NOMO-1 treated with DMSO at 0.1 percent for 48 hours (cell line): ENCODE results near the gene STK38.
"Not testable (repeated sequence)": the region's sequence is repeated elsewhere in the genome, so short reads cannot be mapped to it uniquely, and the experiment has no call there.

ENCODE experiments used
- DNase-seq: peaks from one replicate; lab custom pipeline; 2025; ENCODE audit not compliant: unreplicated experiment; lab: John Stamatoyannopoulos, UW

Gene STK38

DNA sequence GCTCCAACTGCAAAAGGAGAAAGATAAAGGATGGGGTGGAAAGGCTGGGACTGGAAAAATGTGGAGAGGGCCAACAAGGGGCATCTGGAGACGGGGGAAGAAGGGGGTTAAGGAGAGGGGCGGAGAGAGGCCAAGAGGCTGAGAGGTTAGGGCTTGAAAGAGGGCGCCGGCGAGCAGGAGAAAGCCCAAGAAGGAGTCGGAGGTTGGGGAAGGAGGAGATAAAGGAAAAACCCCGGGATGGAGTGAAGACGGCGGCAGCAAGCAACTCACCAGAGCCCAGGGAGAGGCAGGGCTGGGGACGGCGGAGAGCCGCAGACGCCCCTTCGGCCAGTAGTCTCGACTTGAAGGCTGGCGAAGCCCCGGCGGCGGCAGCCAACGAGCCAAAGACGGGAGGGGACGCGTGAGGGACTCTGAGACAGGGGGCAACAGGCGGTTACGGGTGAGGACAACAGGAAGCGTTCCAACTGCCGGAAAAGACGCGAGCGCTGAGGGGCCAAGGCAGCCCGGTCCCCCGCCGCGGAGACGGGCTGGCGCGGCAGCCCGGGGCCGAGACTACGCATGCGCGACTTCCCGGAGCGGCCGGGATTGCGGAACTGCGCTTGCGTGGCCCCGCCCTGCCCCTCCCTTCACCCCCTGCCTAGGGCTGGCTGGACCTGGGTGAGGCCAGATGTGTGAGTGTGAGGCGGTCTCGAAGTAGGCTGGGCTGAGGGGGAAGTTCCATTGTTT lies at the start of gene STK38:
STK38 (minus strand) TSS at position 560 of the 726 bp plus-strand sequence. CDS start 7,277 bp downstream, outside the sequence.
- peak; percentile 90 for DNase-seq

GRCh38 chr6:36596356-36596755 lies 49.1 kb upstream of the STK38 start:
- DNase-seq: no peak

- DNase-seq: peak; percentile 17
Measured at GRCh38 chr6:36594816-36595643, 47.8 kb upstream of the STK38 start.

GRCh38 chr6:36594029-36594815 lies 46.9 kb upstream of the STK38 start, which contains the start of gene SRSF3:
Gene SRSF3 (plus strand): TSS chr6:36594362. CDS start chr6:36596763, 2,401 bp downstream.
- peak; percentile 99 for DNase-seq

DNA sequence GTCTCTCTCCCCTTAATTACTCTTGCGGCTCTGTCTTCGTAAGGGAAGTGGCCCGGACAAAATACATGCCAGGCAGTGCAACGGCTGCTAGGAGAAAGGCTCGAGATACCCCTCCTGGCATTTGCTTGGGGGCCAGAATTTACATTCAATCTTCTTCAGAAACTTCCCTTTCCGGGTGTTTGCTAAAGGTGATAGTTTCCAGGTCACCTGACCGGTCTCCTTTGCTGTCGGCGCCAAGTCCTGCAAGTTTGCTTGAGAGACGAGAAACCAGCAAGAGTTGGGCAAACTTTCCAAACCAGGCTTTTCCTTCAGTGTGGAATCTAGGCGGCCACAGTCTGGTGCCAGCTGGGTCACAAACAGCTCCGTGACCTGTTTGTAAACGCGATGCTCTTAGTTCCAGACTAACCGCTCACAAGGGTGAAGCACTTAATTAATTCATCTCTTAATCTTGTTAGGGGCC lies 46.3 kb upstream of the STK38 start:
- peak; percentile 84 for DNase-seq

DNA sequence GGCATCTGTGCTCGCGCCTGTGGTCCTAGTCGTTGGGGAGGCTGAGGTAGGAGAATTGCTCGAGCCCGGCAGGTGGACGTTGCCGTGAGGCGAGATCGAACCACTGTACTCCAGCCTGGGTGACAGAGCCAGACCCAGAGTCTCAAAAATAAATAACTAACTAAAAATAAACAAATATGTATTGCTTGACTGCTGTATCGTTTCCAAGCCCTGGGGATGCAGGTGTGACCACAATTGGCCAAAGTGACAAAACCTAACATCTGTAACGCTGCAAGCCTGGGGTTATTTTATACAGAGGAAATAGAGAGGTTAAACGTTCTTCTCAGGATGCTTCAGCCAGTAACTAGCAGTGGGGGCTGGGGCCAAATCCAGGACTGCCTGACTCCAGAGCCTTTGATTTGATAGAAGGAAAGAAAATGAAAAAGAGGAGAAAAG lies 45.0 kb upstream of the STK38 start:
- no peak for DNase-seq

DNA sequence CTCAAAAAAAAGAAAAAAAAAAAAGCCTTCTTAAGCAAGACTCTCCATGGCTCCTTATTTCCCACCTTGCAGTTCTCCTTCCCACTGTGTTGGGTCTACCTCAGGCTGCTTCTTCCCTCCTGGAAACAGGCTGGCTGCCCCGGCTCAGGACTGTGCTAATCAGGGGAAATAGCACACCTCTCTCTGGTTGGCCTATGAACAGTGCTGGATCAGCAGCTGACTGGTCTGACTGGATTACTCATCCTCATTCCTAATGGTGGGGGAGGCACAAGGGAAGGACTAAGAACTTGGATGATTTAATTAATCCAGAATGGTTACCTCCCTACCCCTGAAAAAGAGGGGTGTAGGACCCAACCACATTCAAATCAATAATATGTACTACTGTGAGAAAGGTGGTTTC lies 43.0 kb upstream of the STK38 start:
- DNase-seq: no peak

DNA sequence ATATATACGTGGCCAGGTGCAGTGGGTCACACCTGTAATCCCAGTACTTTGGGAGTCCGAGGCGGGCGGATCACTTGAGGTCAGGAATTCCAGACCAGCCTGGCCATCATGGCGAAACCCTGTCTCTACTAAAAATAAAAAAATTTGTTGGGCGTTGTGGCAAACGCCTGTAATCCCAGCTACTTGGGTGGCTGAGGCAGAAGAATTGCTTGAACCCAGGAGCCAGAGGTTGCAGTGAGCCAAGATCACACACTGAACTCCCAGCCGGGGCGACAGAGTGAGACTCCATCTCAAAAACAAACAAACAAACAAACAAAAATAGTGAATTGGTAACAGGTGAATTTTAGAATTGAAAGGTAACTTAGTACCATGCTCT lies 41.7 kb upstream of the STK38 start:
- not testable (repeated sequence) for DNase-seq

DNA sequence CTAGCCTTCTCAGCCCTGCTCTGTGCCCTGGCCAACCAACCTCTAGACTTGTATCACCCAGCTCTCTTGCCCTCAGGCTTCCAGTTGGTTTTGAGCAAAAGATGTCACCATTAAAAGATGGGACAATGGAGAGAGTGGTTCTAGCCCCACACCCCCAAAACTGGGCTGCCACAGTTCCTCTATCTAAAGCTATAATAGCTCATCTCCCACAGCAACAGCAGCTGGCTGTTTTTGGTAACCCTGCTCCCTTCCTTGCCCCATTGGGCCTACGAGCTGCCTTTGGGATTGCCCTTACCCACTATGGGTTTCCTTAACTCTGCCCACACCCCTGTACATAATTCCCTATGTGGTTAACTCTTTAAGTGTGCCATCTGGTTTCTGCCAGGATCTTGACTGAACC lies 39.3 kb upstream of the STK38 start:
- DNase-seq: no peak

GRCh38 chr6:36581716-36582115 lies 34.4 kb upstream of the STK38 start:
- no peak for DNase-seq

- DNase-seq: no peak
Measured at GRCh38 chr6:36580184-36580526, 32.9 kb upstream of the STK38 start.

- DNase-seq: no peak
Measured at GRCh38 chr6:36578431-36578830, 31.2 kb upstream of the STK38 start.

- no peak for DNase-seq
Measured at GRCh38 chr6:36578030-36578429, 30.8 kb upstream of the STK38 start.

DNA sequence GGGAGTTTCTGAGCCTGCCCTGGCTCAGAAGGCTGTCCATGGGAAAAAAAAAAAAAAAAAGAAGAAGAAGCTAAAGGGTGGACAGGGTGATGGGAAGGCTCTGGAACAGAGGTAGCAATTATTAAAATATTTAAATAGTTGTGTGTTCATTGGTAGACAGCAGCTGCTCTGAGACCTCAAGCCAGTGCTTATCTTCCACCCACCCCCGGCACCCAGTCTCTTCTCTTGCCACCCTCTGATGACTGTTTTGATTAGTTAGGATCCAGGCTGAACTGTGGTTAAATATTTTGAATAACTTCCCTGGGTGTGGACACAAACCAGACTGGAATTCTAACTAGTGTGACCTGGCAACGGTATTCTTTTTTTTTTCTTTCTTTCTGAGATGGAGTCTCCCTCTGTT lies 30.0 kb upstream of the STK38 start:
- DNase-seq: no peak

DNA sequence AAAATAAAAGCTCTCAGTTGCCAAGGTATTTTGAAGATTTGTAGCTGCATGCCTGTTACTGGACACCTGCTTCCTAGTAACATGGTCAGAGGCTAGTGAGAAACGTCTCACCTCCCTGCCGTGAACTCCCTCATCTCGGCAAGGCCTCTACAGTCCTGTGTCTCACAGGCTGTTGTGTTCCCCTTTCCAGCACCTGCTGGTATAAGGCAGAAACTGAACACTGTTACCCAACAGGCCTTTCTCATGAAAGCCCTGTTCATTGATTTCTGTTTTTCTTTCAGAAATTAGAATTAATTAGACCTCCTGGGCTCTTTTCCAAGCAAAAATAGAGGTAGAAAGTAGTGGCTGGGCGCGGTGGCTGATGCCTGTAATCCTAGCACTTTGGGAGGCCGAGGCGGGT lies 29.3 kb upstream of the STK38 start:
- DNase-seq: peak; percentile 24

DNA sequence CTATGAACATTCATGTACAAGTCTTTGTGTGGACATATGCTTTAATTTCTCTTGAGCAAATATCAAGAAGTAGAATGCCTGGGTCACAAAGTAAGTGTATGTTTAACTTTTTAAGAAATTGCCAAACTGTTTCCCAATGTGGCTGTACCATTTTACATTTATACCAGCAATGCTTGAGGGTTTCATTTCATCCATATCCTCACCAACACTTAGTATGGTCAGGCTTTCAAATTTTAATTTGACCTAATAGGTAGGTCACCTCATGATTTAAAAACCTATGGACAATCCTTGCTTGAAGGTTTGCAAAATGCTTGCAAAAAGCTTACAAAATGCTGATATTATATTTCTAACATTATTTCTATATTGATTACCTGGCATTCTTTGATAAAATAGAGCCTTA lies 27.4 kb upstream of the STK38 start:
- DNase-seq: no peak

GRCh38 chr6:36572353-36573311 lies 25.4 kb upstream of the STK38 start:
- DNase-seq: not testable (repeated sequence)

GRCh38 chr6:36571122-36572043 lies 24.1 kb upstream of the STK38 start:
- DNase-seq: no peak

DNA sequence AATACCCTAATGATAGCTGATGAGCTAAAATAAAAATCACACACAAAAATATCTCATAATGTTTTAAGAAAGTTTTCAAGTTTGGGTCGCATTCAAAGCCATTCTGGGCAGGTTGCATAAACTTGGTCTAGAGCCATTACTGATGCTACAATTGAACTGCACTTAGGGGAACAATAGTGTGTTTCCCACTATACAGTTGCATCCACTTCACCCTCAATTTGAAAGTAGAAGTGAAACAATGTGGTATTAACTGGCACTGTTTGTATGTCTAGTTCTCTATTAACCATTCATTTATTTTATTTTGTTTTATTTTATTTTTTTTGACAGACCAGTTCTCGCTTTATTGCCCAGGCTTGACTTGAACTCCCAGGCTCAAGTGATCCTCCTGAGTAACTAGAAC lies 23.0 kb upstream of the STK38 start:
- DNase-seq: peak; percentile 23
